Measurements from ENCODE around the gene RALGPS1.

DNA sequence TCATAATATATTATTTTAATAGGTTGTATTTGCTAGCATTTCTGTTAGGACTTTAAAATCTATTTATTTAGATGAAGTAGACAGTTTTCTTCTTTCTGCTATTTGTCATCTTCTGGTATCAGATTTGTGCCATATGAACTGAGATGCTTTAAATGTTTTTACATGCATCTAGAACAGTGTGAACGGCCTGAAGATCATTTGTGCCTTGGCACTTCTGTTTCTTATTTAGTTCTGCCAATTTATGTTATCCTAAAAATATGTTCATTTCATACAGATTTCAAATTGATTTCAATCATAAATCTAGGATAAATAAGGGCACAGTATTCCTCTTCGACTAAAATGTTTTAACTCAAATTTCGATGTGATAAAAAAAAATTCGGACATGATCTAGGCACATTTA is 38.1 kb upstream of the RALGPS1 start:
- TF ChIP-seq, protein P1, sequence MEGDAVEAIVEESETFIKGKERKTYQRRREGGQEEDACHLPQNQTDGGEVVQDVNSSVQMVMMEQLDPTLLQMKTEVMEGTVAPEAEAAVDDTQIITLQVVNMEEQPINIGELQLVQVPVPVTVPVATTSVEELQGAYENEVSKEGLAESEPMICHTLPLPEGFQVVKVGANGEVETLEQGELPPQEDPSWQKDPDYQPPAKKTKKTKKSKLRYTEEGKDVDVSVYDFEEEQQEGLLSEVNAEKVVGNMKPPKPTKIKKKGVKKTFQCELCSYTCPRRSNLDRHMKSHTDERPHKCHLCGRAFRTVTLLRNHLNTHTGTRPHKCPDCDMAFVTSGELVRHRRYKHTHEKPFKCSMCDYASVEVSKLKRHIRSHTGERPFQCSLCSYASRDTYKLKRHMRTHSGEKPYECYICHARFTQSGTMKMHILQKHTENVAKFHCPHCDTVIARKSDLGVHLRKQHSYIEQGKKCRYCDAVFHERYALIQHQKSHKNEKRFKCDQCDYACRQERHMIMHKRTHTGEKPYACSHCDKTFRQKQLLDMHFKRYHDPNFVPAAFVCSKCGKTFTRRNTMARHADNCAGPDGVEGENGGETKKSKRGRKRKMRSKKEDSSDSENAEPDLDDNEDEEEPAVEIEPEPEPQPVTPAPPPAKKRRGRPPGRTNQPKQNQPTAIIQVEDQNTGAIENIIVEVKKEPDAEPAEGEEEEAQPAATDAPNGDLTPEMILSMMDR (IDR thresholded peaks at IDR 0.05): no peak
- TF ChIP-seq POLR2A (IDR thresholded peaks at IDR 0.05): no peak

Data from lower leg skin (tissue), 3 donors.